Gastroesophageal sphincter (tissue), 3 donors: ENCODE results near the gene NOS1AP.

Source experiments
- CTCF ChIP-seq, 4 experiments: fragments of 200-600 bp in 2 of 4; fragments of 450-650 bp in 2 of 4; sonication (generic) in 1 of 4; IDR thresholded peaks; one replicate each; pipeline ENCODE4 v1.5.1; 2017 to 2019; ENCODE audit warnings: antibody characterized with exemption in 4 of 4, mild to moderate bottlenecking in 2 of 4, moderate library complexity in 2 of 4
- EP300 ChIP-seq: sonication (generic); formaldehyde crosslinking; IDR thresholded peaks from one replicate; pipeline ENCODE4 v1.6.1; 2017; ENCODE audit warnings: antibody characterized with exemption, mild to moderate bottlenecking
- POLR2A ChIP-seq, 2 donors: fragments of 450-650 bp; IDR thresholded peaks; one replicate each; pipeline ENCODE4 v1.6.1; 2017; ENCODE audit warnings: antibody characterized with exemption in 2 of 2, mild to moderate bottlenecking in 2 of 2, moderate library complexity in 1 of 2
- POLR2AphosphoS5 ChIP-seq: sonication (generic); formaldehyde crosslinking; IDR thresholded peaks from one replicate; pipeline ENCODE4 v1.6.1; 2017; ENCODE audit warnings: antibody characterized with exemption

GRCh38 chr1:162327144-162327787, 257.8 kb downstream of the NOS1AP start:
- TF ChIP-seq POLR2AphosphoS5 (no peak), POLR2A (IDR thresholded peaks at IDR 0.05) (no peak), CTCF (IDR thresholded peaks at IDR 0.05) (no peak), EP300 (no peak)
